Activated gamma-delta T cell (primary cell): Measurements from ENCODE around the gene FTO.

ENCODE experiments used
- DNase-seq: peaks from one replicate; lab custom pipeline; 2025; lab: John Stamatoyannopoulos, UW

The FTO gene

GRCh38 chr16:53711390-53711789 is 7.4 kb downstream of the FTO start:
- DNase-seq: no peak

GRCh38 chr16:53712065-53712464 is 8.1 kb downstream of the FTO start:
- no peak for DNase-seq

GRCh38 chr16:53713403-53714204 is 9.6 kb downstream of the FTO start:
- no peak for DNase-seq

GRCh38 chr16:53714205-53715022 is 10.5 kb downstream of the FTO start:
- DNase-seq: no peak

GRCh38 chr16:53715023-53715384 is 11.0 kb downstream of the FTO start:
- DNase-seq: no peak

GRCh38 chr16:53717577-53717976 is 13.6 kb downstream of the FTO start:
- no peak for DNase-seq

- DNase-seq: no peak
These were observed 17.1 kb downstream of the FTO start for GRCh38 chr16:53721017-53721416.

GRCh38 chr16:53726625-53727024 is 22.7 kb downstream of the FTO start:
- DNase-seq: no peak

- DNase-seq: no peak
These were observed 26.7 kb downstream of the FTO start for GRCh38 chr16:53730693-53731092.

GRCh38 chr16:53732296-53732929 is 28.5 kb downstream of the FTO start:
- DNase-seq: no peak

GRCh38 chr16:53734908-53735307 is 31.0 kb downstream of the FTO start:
- DNase-seq: no peak

GRCh38 chr16:53736297-53736696 is 32.3 kb downstream of the FTO start:
- no peak for DNase-seq

- DNase-seq: no peak
These were observed 33.6 kb downstream of the FTO start for GRCh38 chr16:53737552-53737951.

GRCh38 chr16:53740476-53740875 is 36.5 kb downstream of the FTO start:
- DNase-seq: no peak

- DNase-seq: no peak
These were observed 37.1 kb downstream of the FTO start for GRCh38 chr16:53740933-53741531.

- DNase-seq: no peak
These were observed 37.6 kb downstream of the FTO start for GRCh38 chr16:53741546-53741945.

- no peak for DNase-seq
These were observed 39.2 kb downstream of the FTO start for GRCh38 chr16:53743149-53743566.

GRCh38 chr16:53744449-53744848 is 40.5 kb downstream of the FTO start:
- DNase-seq: no peak

GRCh38 chr16:53745086-53745485 is 41.1 kb downstream of the FTO start:
- DNase-seq: no peak

- DNase-seq: no peak
These were observed 41.9 kb downstream of the FTO start for GRCh38 chr16:53745753-53746266.

- DNase-seq: no peak
These were observed 48.6 kb downstream of the FTO start for GRCh38 chr16:53752560-53752959.

- no peak for DNase-seq
These were observed 49.5 kb downstream of the FTO start for GRCh38 chr16:53753431-53753830.
